ENCODE results near the gene B4GALT3. TPM values are rescaled to one million over a fixed set of nuclear protein-coding genes. Genes with fewer than 3 reads are reported as not detected.

B4GALT3 gene
- total and polyA plus RNA-seq, 2 of the 8 experiments (the other 6 are each of a cell fraction or from before 2014, with no cell fraction given) = 42.3 to 43.0 TPM

DNA sequence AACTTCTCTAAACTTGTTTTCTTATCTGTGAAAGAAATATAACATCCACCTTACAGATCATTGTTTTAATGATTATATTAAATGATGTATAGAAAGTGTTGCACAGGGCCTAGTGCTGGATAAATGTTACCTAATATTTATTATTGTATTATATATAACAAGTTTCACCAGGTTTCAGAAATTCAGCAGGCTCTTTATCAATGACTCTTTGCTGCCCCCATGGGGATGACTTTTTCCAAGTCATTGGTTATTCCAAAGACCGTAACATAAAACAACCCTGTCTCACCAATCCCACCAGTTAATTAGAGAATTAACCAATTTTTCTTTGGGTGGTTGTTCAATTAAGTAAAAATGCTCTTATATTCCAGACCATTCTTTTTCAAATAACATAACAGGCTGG, 37.5 kb downstream of the B4GALT3 start:
- H3K36me3 ChIP-seq (ENCODE audit: control insufficient read depth in 2 of 4, insufficient read depth in 4 of 4, low read length in 3 of 4) = no peaks in the 10 kb centered on the region; a peak in 1 of 8 replicates
- WGBS, 2 experiments (ENCODE audit: extremely low coverage in 1 of 2, insufficient coverage in 1 of 2, insufficient read length in 1 of 2, insufficient replicate concordance in 2 of 2, low coverage in 1 of 2, low lambda C conversion rate in 2 of 2, missing lambda C conversion rate in 1 of 2) = 64% methylated on average over 1 of the region's 1 CpG; no CpG with 5 or more reads in 1 of the 2 experiments
- H3K9me3 ChIP-seq (ENCODE audit: insufficient read depth in 2 of 2, low read depth in 1 of 2, low read length in 1 of 2) = no peaks in the 10 kb centered on the region
- ChIA-PET POLR2A (ENCODE audit: partially characterized antibody) (interaction anchor here (0.6 to 9.6 kb wide), 2 partner anchors 13 to 118 kb away, joined by 3 to 130 read pairs; partner anchors contain the start of genes UFC1 and USP21), CTCF (ENCODE audit: partially characterized antibody) (interaction anchor here (0.7 to 7.3 kb wide), 20 partner anchors 8 to 371 kb away, joined by 3 to 58 read pairs (median 4); partner anchors contain the start of genes ADAMTS4, ARHGAP30, KLHDC9 and NIT1)
- no peak overlapping the region for H3K23ac ChIP-seq (ENCODE audit: insufficient read length)
- H4K5ac ChIP-seq (ENCODE audit: insufficient read length, low read depth, low read length) = no peak overlapping the region
- no peak for TF ChIP-seq CBX8 (IDR thresholded peaks at IDR 0.05; ENCODE audit: borderline replicate concordance, low read depth, low read length)
- no peak for TF ChIP-seq BCL11A (IDR thresholded peaks at IDR 0.05; ENCODE audit: low read depth in 2 of 2, low read length in 2 of 2)
- TF ChIP-seq, protein P1, sequence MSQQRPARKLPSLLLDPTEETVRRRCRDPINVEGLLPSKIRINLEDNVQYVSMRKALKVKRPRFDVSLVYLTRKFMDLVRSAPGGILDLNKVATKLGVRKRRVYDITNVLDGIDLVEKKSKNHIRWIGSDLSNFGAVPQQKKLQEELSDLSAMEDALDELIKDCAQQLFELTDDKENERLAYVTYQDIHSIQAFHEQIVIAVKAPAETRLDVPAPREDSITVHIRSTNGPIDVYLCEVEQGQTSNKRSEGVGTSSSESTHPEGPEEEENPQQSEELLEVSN (IDR thresholded peaks at IDR 0.05) = no peak
- peak; percentile 60 to 68 for TF ChIP-seq RAD21 (IDR thresholded peaks at IDR 0.05 in 1 of 2, conservative IDR thresholded peaks at IDR 0.05 in 1 of 2; ENCODE audit: low read depth in 2 of 2, low read length in 2 of 2)
- TF ChIP-seq SP1 (IDR thresholded peaks at IDR 0.05; ENCODE audit: low read depth, low read length) = no peak
- TF ChIP-seq, protein P2, sequence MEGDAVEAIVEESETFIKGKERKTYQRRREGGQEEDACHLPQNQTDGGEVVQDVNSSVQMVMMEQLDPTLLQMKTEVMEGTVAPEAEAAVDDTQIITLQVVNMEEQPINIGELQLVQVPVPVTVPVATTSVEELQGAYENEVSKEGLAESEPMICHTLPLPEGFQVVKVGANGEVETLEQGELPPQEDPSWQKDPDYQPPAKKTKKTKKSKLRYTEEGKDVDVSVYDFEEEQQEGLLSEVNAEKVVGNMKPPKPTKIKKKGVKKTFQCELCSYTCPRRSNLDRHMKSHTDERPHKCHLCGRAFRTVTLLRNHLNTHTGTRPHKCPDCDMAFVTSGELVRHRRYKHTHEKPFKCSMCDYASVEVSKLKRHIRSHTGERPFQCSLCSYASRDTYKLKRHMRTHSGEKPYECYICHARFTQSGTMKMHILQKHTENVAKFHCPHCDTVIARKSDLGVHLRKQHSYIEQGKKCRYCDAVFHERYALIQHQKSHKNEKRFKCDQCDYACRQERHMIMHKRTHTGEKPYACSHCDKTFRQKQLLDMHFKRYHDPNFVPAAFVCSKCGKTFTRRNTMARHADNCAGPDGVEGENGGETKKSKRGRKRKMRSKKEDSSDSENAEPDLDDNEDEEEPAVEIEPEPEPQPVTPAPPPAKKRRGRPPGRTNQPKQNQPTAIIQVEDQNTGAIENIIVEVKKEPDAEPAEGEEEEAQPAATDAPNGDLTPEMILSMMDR (IDR thresholded peaks at IDR 0.05; ENCODE audit: control extremely low read depth in 1 of 3, insufficient read depth in 1 of 3, low read depth in 1 of 3, low read length in 3 of 3) = peak in 2 of 3 experiments; percentile 24 to 43; a peak in 2 of 4 replicates
- no peak for TF ChIP-seq SIRT6 (IDR thresholded peaks at IDR 0.05; ENCODE audit: low read length)
- no peak for TF ChIP-seq MAFK (IDR thresholded peaks at IDR 0.05; ENCODE audit: low read depth, low read length)
- no peak overlapping the region for H4K8ac ChIP-seq (ENCODE audit: extremely low read depth, insufficient read depth, low read length)
- no peak overlapping the region for H3K9ac ChIP-seq (replicated peaks in 1 of 4; ENCODE audit: extremely low read depth in 1 of 4, low read depth in 3 of 4, low read length in 3 of 4)
- no peak overlapping the region for H2AFZ ChIP-seq (ENCODE audit: low read length)
- H3K4me3 ChIP-seq (ENCODE audit: extremely low read depth in 1 of 4, insufficient read depth in 2 of 4, low read depth in 3 of 4, low read length in 4 of 4) = no peak overlapping the region
- H3K4me2 ChIP-seq (ENCODE audit: insufficient read depth in 1 of 2, low read depth in 2 of 2, low read length in 2 of 2) = no peak overlapping the region
- FAIRE-seq = no peak
- no peak overlapping the region for H4K91ac ChIP-seq (replicated peaks; ENCODE audit: insufficient read length, low read length)
- H2BK120ac ChIP-seq (replicated peaks; ENCODE audit: low read depth, low read length) = no peak overlapping the region
- no peak overlapping the region for H3K4ac ChIP-seq (replicated peaks; ENCODE audit: insufficient read length, low read depth, low read length)
- no peaks in the 10 kb centered on the region for H3K27me3 ChIP-seq (replicated peaks in 1 of 4; ENCODE audit: control insufficient read depth in 3 of 4, extremely low read depth in 1 of 4, insufficient read depth in 3 of 4, low read length in 3 of 4)
- no peak overlapping the region for H3K18ac ChIP-seq (ENCODE audit: extremely low read depth, low read length)
- no peak overlapping the region for H2BK12ac ChIP-seq (ENCODE audit: low read depth, low read length)
- H2BK5ac ChIP-seq (ENCODE audit: low read depth, low read length) = no peak overlapping the region
- no peak overlapping the region for H2BK20ac ChIP-seq (ENCODE audit: low read length)
- no peak for DNase-seq (ENCODE audit: low read depth in 1 of 2, low spot score in 2 of 2)
- H3K23me2 ChIP-seq (ENCODE audit: low read depth, low read length) = no peaks in the 10 kb centered on the region
- no peak overlapping the region for H2AK5ac ChIP-seq (ENCODE audit: low read depth, low read length)
- H3K4me1 ChIP-seq (replicated peaks in 1 of 4; ENCODE audit: control insufficient read depth in 3 of 4, insufficient read depth in 4 of 4, low read length in 3 of 4) = no peaks in the 10 kb centered on the region
- no peak overlapping the region for H3K56ac ChIP-seq (replicated peaks; ENCODE audit: insufficient read length, low read depth, low read length)
- no peak overlapping the region for H3K27ac ChIP-seq (ENCODE audit: low read depth, low read length)
- peaks cover 0 to 1% of the 10 kb centered on the region in 2 experiments for H4K20me1 ChIP-seq (replicated peaks in 1 of 2; ENCODE audit: control insufficient read depth in 1 of 2, insufficient read depth in 2 of 2, low read length in 2 of 2)
- peaks cover 0 to 6% of the 10 kb centered on the region in 2 experiments; a peak in 2 of 4 replicates for H3K79me2 ChIP-seq (ENCODE audit: control insufficient read depth in 1 of 2, insufficient read depth in 2 of 2, low read length in 2 of 2)
- no peak overlapping the region for H3K14ac ChIP-seq (ENCODE audit: insufficient read length)
- H2BK15ac ChIP-seq (ENCODE audit: low read length) = no peak overlapping the region
- H3K79me1 ChIP-seq (ENCODE audit: low read depth, low read length) = peaks cover 6% of the 10 kb centered on the region; the same call in 1 of the 2 replicates

Data from H1 (cell line).